HG02840 (cell line): ENCODE data around the gene EXPH5.

Source experiments
- ATAC-seq: cut with Tn5 transposase; IDR thresholded peaks from one replicate; pipeline ENCODE4 v1.9.1; 2021; ENCODE audit warnings: mild to moderate bottlenecking, moderate library complexity, moderate number of reproducible peaks; ENCODE audit not compliant: unreplicated experiment, low FRiP score

The EXPH5 gene

DNA sequence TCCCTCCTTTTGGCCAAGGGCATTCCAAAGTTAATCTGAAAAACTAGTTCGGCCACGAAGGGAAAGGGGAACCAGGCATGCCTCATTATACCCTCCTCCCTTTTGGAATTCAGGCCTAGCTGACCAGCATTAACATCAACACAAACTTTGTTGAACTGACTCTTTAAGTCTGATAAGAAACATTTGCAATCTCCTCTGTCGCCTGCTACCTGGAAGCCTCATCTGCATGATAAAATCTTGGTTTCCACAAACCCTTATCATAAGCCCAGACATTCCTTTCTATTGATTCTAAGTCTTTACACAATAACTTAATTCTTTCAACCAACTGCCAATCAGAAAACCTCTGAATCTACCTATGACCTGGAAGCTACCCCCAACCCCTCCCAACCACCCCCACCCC, 106.7 kb downstream of the EXPH5 start:
- ATAC-seq = no peak

DNA sequence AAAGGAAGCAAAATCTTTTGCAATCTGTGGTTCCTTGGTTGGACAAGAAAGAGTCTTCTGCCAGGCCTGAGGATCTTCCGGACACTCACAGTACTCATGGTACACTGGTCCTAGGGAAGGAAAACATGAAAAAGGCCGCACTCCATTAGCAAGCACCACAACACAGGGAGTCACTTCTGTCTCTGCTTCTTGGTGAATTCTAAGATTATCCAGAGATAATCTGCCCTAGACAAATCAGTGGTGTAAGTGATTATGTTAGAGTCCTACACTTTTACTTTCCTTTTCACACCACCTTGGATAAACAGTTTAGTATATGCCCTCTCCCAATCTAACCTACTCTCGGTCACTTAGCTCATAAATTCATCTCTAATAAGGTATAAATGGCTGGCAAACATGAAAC, 107.2 kb downstream of the EXPH5 start:
- ATAC-seq = no peak

DNA sequence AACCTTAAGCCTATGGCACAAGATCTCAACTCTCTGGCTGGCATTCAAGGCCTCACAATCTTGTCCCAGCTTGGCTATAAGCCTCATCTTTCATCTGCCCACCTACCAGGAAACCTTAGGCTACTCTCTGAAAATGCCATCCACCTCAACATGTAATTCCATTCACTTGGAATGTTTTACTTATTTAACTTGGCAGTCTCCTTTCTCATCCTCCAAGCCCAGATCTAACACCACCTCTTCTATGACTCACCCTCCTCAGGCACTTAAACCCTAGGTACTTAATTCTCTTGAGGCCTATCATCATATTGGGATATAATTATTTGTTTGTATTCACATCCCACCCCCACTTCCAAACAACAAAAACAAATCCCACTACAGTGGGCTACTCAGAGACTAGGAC, 110.4 kb downstream of the EXPH5 start:
- no peak for ATAC-seq

DNA sequence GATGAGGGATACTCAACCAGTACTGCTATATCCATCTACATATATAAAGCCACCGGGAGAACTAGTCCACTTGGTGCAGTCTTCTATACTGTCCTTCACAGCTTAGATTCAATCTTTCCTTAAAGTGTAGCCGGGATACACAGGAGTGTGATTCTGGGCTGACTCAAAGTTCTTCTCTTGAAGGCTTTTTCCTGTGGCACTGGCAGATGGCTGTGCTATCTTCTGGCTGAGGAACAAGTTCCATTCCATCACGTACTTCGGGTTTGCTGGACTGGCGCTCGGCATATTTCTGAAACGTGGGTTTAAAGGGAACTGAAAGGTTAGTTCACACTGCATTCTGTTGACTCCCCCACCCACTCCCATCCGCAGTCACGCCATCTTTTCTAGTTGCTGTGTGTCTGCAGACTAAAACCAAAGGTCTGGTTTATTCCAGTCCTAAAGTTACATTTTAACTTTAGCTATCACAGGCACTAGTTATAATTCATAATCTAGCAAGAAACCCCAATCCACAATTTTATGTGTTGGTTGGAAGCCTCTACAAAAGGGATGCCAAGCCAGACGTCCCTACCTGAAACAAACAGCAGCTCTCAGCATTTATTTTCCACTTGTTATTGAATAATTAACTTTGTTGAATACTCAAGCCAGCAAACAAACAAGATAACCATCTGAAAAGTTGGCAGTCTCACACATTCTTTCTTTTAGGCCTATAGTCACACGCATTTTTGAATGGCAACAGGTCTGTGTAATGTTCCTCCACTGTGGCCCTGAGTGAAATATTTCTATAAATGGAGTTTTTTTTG, 118.7 kb downstream of the EXPH5 start:
- ATAC-seq = no peak

DNA sequence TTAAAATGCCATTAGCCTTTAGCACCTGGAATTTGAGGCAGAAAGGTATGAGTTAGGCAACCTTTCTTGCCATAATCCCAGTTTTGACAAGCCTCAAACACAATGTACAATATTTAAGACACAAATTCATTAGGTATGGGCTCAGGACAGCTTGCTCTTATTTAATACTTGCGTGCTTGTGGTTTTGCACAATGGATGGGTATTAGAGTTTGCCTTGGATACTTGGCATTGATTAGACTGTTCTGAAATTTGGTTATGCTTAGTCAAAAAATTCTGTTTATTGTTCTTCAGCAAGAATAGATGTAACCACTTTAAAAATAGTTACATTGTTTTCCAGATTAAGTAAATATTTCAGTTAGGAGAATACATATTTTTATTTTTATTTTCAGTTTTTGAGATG, 120.9 kb downstream of the EXPH5 start:
- ATAC-seq = no peak

DNA sequence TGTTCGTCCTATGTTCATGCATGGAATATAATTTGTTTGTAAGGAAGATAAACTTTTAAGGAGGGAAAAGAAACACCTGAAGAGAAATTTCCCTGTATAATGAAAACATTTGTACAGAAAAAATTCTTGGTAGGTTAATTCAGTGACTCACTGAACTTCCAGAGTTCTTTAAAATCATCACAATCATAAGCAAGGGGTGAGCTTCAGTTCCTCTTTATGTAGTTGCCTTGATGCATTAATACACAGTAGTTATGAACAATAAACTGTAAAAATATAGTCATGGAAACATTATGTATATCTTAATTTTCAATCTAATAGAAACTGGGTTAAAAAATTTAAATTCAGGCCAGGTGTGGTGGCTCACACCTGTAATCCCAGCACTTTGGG, 125.1 kb downstream of the EXPH5 start:
- no peak for ATAC-seq

DNA sequence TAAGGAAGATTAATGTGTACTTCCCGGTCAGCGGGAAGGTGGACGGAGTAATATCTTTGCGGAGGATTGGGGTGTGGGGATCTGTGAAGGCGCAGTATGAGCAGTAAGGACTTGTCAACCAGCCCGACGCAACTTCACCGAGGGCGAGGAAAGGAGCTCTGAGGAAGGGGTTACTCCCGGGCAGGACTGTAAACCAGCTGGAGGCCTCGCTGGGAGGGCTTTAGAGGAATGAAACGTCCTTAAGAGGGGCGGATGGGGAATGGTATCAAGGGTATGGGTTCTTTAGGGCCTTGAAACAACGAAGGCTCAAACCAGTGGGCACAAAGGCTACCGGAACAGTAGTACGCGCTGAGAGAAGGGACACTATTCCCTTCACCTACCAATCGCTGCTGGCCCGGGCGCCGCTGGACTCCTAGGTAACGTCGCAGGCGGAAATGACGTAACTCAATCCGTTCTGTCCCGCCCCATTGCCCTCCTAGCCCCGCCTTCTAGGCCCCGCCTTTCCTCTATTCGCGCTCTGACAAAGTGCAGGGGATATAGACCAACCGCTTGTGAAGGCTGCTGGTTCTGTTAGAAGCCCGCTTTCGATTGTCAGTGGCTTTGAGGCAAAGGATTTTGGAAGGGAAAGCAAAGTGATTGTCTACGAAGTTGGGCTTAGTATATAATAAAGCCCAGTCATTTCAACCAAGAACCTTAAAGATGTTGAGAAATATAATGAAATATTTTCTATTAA, 126.3 kb downstream of the EXPH5 start, which contains the start of gene C11orf65:
Gene C11orf65, minus strand, starts transcription at position 439 of the 733 bp plus-strand sequence. CDS start 5,970 bp downstream, outside the sequence.
- ATAC-seq = peak; percentile 100

DNA sequence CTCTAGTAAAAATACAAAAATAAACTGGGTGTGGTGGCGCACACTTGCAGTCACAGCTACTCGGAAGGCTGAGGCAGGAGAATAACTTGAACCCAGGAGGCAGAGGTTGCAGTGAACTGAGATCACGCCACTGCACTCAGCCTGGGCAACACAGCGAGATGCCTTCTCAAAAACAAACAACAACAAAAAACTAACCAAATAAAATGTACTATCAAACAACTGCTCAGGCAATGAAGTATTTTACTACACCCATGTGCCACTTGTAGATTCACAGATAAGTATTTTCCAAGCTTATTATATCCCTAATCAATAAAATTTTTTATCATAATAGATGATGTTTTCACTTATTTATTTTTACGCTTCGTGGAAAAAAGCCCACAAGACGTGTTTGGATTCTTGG, 127.2 kb downstream of the EXPH5 start:
- ATAC-seq = no peak
